ENCODE measurements around the gene KLHDC8A. TPM values are rescaled to one million over a fixed set of nuclear protein-coding genes. Genes with fewer than 3 reads are reported as not detected.

The KLHDC8A gene
- polyA plus RNA-seq, 4 donors = 0.22 to 1.7 (median 1.1) TPM

- no peak for FAIRE-seq
- WGBS, 3 donors = 52 to 64% (median 61%) methylated on average over 2 of the region's 2 CpGs
- no peak for DNase-seq
- Histone ChIP-seq H3K36me3 (ENCODE audit: control insufficient read depth in 3 of 3, insufficient read depth in 2 of 3, low read depth in 1 of 3, low read length in 3 of 3) (peaks cover 0 to 3% (median 0%) of the 10 kb centered on the region in 3 donors), H3K27me3 (ENCODE audit: control insufficient read depth in 3 of 3, insufficient read depth in 3 of 3, low read length in 3 of 3) (no peaks in the 10 kb centered on the region), H3K4me1 (ENCODE audit: control insufficient read depth in 3 of 3, insufficient read depth in 2 of 3, low read depth in 1 of 3, low read length in 2 of 3) (peaks cover 8 to 29% (median 9%) of the 10 kb centered on the region in 3 donors), H3K9me3 (ENCODE audit: control insufficient read depth in 2 of 2, insufficient read depth in 1 of 2, low read depth in 1 of 2, low read length in 1 of 2) (no peaks in the 10 kb centered on the region), H3K27ac (ENCODE audit: low read depth in 1 of 3, low read length in 2 of 3) (no peak overlapping the region), H3K4me3 (ENCODE audit: low read depth in 1 of 3, low read length in 3 of 3) (no peak overlapping the region)
Measured at GRCh38 chr1:205296154-205296553, 60.6 kb downstream of the KLHDC8A start.

GRCh38 chr1:205294934-205295333 lies 61.8 kb downstream of the KLHDC8A start:
- H3K9me3 ChIP-seq (ENCODE audit: control insufficient read depth in 2 of 2, insufficient read depth in 1 of 2, low read depth in 1 of 2, low read length in 1 of 2) = no peaks in the 10 kb centered on the region
- DNase-seq (no peak), FAIRE-seq (no peak)
- H3K4me1 ChIP-seq (ENCODE audit: control insufficient read depth in 3 of 3, insufficient read depth in 2 of 3, low read depth in 1 of 3, low read length in 2 of 3) = peaks cover 8 to 23% (median 9%) of the 10 kb centered on the region in 3 donors
- WGBS, 3 donors = 80 to 86% (median 81%) methylated on average over 5 of the region's 5 CpGs
- peak overlapping the region; percentile 70 to 77 (median 71) for H3K27ac ChIP-seq (ENCODE audit: low read depth in 1 of 3, low read length in 2 of 3)
- H3K4me3 ChIP-seq (ENCODE audit: low read depth in 1 of 3, low read length in 3 of 3) = no peak overlapping the region
- no peaks in the 10 kb centered on the region for H3K27me3 ChIP-seq (ENCODE audit: control insufficient read depth in 3 of 3, insufficient read depth in 3 of 3, low read length in 3 of 3)
- peaks cover 0 to under 1% (median 0%) of the 10 kb centered on the region in 3 donors for H3K36me3 ChIP-seq (ENCODE audit: control insufficient read depth in 3 of 3, insufficient read depth in 2 of 3, low read depth in 1 of 3, low read length in 3 of 3)

DNA sequence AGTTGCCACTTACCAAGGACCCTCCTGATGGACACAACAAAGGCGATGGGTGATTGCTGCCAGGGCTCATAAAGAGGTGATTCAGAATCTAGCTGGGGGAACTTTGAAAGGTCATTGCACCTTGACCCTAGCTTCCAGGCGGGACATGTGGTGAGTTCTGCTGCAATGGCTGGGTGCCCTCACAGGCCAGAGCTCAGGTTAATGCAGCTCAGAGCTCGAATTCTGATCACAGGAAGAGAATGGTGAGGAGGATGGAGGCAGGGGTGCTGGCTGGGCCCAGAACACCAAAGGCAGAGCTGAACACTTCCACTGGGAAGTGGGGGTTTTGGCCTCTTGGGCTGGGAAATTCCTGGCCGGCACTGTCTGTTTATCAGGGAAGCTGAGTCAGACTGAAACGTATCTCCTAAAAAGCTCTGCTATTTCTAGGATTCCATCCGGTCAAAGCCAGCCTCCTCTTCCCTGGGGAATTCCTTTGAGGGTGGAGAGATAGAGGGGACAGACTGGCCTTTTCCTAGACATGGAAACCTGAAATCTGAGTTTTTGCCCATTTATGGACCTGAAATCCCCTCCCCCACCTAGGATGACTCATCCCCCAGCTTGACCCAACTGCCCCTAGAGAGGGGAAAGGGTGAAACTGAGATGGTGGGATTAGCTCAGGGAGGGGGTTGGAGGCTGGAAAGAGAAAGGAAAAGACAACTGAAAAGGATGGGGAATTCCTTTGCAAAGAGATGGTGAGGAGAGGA lies 62.4 kb downstream of the KLHDC8A start:
- Histone ChIP-seq H3K27ac (ENCODE audit: low read depth in 1 of 3, low read length in 2 of 3) (peak overlapping the region; percentile 70 to 77 (median 71)), H3K4me1 (ENCODE audit: control insufficient read depth in 3 of 3, insufficient read depth in 2 of 3, low read depth in 1 of 3, low read length in 2 of 3) (peaks cover 8 to 23% (median 9%) of the 10 kb centered on the region in 3 donors), H3K4me3 (ENCODE audit: low read depth in 1 of 3, low read length in 3 of 3) (no peak overlapping the region), H3K36me3 (ENCODE audit: control insufficient read depth in 3 of 3, insufficient read depth in 2 of 3, low read depth in 1 of 3, low read length in 3 of 3) (no peaks in the 10 kb centered on the region), H3K27me3 (ENCODE audit: control insufficient read depth in 3 of 3, insufficient read depth in 3 of 3, low read length in 3 of 3) (no peaks in the 10 kb centered on the region), H3K9me3 (ENCODE audit: control insufficient read depth in 2 of 2, insufficient read depth in 1 of 2, low read depth in 1 of 2, low read length in 1 of 2) (no peaks in the 10 kb centered on the region)
- FAIRE-seq (no peak), DNase-seq (peak; percentile 77)
- 15 to 46% (median 39%) methylated on average over 6 of the region's 6 CpGs for WGBS, 3 donors

DNA sequence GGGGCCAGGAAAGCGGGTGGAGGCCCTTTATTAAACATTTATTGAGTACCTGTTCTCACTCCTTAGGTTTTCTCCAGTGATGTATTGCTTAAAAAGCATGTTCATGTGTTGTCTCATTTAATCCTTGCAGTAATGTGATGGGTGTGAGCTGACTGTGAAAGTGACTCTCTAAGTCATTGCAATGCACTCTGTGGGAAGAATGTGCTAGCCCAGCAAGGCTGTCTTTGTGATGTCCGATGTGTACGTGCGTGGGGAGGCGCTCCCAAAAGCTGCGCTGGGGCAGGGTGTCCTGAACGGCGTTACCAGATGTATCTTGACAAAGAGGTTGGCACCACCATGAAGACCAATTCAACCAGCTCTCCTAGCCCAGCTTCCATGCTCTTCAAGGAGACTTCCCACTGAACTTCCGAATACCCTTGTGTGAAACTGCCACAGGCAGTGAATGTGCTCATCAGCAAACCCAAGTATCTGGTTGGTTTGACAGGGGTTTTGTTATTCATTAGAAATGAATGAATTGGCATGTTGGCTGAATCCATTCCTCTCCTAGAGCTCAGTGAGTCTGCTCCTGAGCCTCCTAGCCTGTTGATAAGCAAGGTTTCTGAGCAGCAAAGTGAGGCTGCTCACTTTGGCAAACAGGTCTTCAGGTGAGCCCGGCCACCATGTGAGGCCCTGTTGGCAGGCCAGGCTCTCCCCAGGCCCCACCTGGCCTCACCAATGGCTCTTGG lies 63.2 kb downstream of the KLHDC8A start:
- no peaks in the 10 kb centered on the region for H3K9me3 ChIP-seq (ENCODE audit: control insufficient read depth in 2 of 2, insufficient read depth in 1 of 2, low read depth in 1 of 2, low read length in 1 of 2)
- peak overlapping the region; percentile 70 to 77 (median 71) for H3K27ac ChIP-seq (ENCODE audit: low read depth in 1 of 3, low read length in 2 of 3)
- FAIRE-seq = no peak
- peaks cover 8 to 23% (median 9%) of the 10 kb centered on the region in 3 donors for H3K4me1 ChIP-seq (ENCODE audit: control insufficient read depth in 3 of 3, insufficient read depth in 2 of 3, low read depth in 1 of 3, low read length in 2 of 3)
- no peaks in the 10 kb centered on the region for H3K27me3 ChIP-seq (ENCODE audit: control insufficient read depth in 3 of 3, insufficient read depth in 3 of 3, low read length in 3 of 3)
- no peak for DNase-seq
- WGBS, 3 donors = 90 to 98% (median 95%) methylated on average over 10 of the region's 10 CpGs
- no peak overlapping the region for H3K4me3 ChIP-seq (ENCODE audit: low read depth in 1 of 3, low read length in 3 of 3)
- H3K36me3 ChIP-seq (ENCODE audit: control insufficient read depth in 3 of 3, insufficient read depth in 2 of 3, low read depth in 1 of 3, low read length in 3 of 3) = no peaks in the 10 kb centered on the region

DNA sequence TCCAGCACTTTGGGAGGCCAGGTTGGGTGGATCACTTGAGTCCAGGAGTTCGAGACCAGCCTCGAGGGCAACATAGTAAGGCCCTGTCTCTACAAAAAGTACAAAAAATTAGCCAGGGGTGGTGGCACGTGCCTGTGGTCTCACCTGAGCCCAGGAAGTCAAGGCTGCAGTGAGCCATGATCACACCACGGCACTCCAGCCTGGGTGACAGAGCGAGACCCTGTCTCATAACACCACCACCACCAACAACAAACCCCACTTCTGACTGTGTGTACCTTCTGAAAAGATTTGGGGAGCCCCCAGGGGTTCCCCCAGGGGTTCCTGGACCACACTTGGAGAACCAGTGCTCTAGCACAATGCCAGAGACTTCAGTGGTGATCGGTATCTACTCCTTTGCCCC lies 65.1 kb downstream of the KLHDC8A start:
- DNase-seq (no peak), FAIRE-seq (no peak)
- H3K27ac ChIP-seq (ENCODE audit: low read depth in 1 of 3, low read length in 2 of 3) = no peak overlapping the region

DNA sequence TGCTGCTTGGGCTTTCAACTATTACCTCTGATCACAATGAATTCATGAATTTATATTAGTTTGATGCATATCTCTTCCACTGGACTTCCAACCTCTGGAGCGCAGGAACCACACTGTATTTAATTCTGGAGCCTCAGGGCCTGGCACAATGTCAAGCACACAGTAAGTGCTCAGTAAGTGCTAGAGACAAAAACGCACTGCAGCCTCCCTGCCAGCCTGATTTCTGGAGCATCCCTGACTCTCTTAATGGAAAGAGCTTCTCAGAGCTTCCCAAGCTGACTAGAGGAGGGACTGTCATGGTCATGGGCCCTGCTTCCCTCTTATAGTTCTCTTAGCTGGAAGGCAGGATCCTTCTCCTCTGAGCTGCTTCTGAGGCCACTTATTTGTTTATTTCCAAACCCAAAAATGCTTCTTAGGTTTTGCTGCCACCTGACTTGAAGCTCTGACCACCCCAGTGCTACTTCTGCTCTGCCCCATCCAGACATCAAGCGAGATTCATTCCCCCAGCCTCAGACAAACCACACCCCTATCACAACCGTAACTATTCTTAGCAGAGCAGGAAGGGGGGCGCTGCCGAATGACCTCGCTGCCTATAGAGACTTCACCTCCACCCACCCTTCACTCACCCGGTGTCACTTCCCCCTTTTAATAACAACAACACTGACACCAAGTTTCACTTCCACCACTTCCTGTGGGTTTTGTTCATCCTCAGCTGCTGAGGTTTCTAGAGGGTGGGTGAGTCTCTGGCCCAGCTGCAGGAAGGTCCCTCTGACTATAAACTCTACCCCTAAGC lies 68.8 kb downstream of the KLHDC8A start:
- H3K27me3 ChIP-seq (ENCODE audit: control insufficient read depth in 3 of 3, insufficient read depth in 3 of 3, low read length in 3 of 3) = no peaks in the 10 kb centered on the region
- H3K27ac ChIP-seq (ENCODE audit: low read depth in 1 of 3, low read length in 2 of 3) = peak overlapping the region in 2 of 3 donors; percentile 36 to 51
- 47 to 64% (median 58%) methylated on average over 8 of the region's 8 CpGs for WGBS, 3 donors
- no peak overlapping the region for H3K4me3 ChIP-seq (ENCODE audit: low read depth in 1 of 3, low read length in 3 of 3)
- H3K4me1 ChIP-seq (ENCODE audit: control insufficient read depth in 3 of 3, insufficient read depth in 2 of 3, low read depth in 1 of 3, low read length in 2 of 3) = peaks cover 1 to 13% (median 10%) of the 10 kb centered on the region in 3 donors
- peak in 1 of 2 donors; percentile 68 for DNase-seq
- no peaks in the 10 kb centered on the region for H3K9me3 ChIP-seq (ENCODE audit: control insufficient read depth in 2 of 2, insufficient read depth in 1 of 2, low read depth in 1 of 2, low read length in 1 of 2)
- H3K36me3 ChIP-seq (ENCODE audit: control insufficient read depth in 3 of 3, insufficient read depth in 2 of 3, low read depth in 1 of 3, low read length in 3 of 3) = no peaks in the 10 kb centered on the region
- FAIRE-seq = no peak

More for the DNA sequence above, 65.1 kb downstream of the KLHDC8A start:
- Histone ChIP-seq H3K36me3 (ENCODE audit: control insufficient read depth in 3 of 3, insufficient read depth in 2 of 3, low read depth in 1 of 3, low read length in 3 of 3) (no peaks in the 10 kb centered on the region), H3K27me3 (ENCODE audit: control insufficient read depth in 3 of 3, insufficient read depth in 3 of 3, low read length in 3 of 3) (no peaks in the 10 kb centered on the region), H3K4me3 (ENCODE audit: low read depth in 1 of 3, low read length in 3 of 3) (no peak overlapping the region), H3K4me1 (ENCODE audit: control insufficient read depth in 3 of 3, insufficient read depth in 2 of 3, low read depth in 1 of 3, low read length in 2 of 3) (peaks cover 8 to 23% (median 9%) of the 10 kb centered on the region in 3 donors), H3K9me3 (ENCODE audit: control insufficient read depth in 2 of 2, insufficient read depth in 1 of 2, low read depth in 1 of 2, low read length in 1 of 2) (no peaks in the 10 kb centered on the region)
- 87 to 96% (median 92%) methylated on average over 6 of the region's 6 CpGs for WGBS, 3 donors

- 93 to 99% (median 95%) methylated on average over 3 of the region's 3 CpGs for WGBS, 3 donors
- Histone ChIP-seq H3K27me3 (ENCODE audit: control insufficient read depth in 3 of 3, insufficient read depth in 3 of 3, low read length in 3 of 3) (no peaks in the 10 kb centered on the region), H3K36me3 (ENCODE audit: control insufficient read depth in 3 of 3, insufficient read depth in 2 of 3, low read depth in 1 of 3, low read length in 3 of 3) (no peaks in the 10 kb centered on the region), H3K9me3 (ENCODE audit: control insufficient read depth in 2 of 2, insufficient read depth in 1 of 2, low read depth in 1 of 2, low read length in 1 of 2) (no peaks in the 10 kb centered on the region), H3K4me1 (ENCODE audit: control insufficient read depth in 3 of 3, insufficient read depth in 2 of 3, low read depth in 1 of 3, low read length in 2 of 3) (peaks cover 1 to 13% (median 10%) of the 10 kb centered on the region in 3 donors), H3K27ac (ENCODE audit: low read depth in 1 of 3, low read length in 2 of 3) (peak overlapping the region in 1 of 3 donors; percentile 51), H3K4me3 (ENCODE audit: low read depth in 1 of 3, low read length in 3 of 3) (no peak overlapping the region)
- DNase-seq (no peak), FAIRE-seq (no peak)
Measured at GRCh38 chr1:205287076-205287475, 69.6 kb downstream of the KLHDC8A start.

DNA sequence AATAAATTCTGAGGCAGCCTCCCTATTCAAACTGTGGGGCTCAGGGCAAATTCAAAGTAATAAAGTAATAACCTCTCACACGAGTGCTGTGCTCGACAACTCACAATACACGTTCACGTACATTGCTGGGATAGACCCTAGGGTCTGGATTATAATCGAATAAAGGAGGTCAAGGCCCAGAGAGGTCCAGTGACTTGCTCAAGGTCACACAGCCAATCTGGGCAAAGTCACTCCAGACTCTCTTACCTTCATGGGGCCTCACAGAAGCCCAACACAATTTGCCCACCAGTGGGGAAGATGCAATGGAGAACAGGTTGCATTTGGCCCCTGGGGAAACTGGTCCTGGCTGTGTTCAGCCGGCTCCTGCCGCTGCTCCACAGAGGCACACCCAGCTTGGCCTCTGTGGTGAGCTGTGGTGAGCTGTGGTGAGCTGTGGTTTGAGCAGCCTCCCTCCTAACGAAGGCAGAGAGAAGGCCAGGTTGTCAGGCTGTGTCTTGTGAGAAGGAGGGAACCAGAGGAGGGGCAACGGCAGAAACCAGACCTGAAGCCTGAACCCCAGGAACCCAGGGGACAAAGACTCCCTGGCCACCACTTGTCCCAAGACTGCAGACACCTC lies 70.3 kb downstream of the KLHDC8A start:
- no peak for FAIRE-seq
- H3K27me3 ChIP-seq (ENCODE audit: control insufficient read depth in 3 of 3, insufficient read depth in 3 of 3, low read length in 3 of 3) = no peaks in the 10 kb centered on the region
- peaks cover 1 to 13% (median 10%) of the 10 kb centered on the region in 3 donors for H3K4me1 ChIP-seq (ENCODE audit: control insufficient read depth in 3 of 3, insufficient read depth in 2 of 3, low read depth in 1 of 3, low read length in 2 of 3)
- H3K4me3 ChIP-seq (ENCODE audit: low read depth in 1 of 3, low read length in 3 of 3) = no peak overlapping the region
- H3K27ac ChIP-seq (ENCODE audit: low read depth in 1 of 3, low read length in 2 of 3) = peak overlapping the region in 2 of 3 donors; percentile 30 to 40
- H3K36me3 ChIP-seq (ENCODE audit: control insufficient read depth in 3 of 3, insufficient read depth in 2 of 3, low read depth in 1 of 3, low read length in 3 of 3) = no peaks in the 10 kb centered on the region
- DNase-seq = no peak
- WGBS, 3 donors = 69 to 79% (median 78%) methylated on average over 9 of the region's 9 CpGs
- no peaks in the 10 kb centered on the region for H3K9me3 ChIP-seq (ENCODE audit: control insufficient read depth in 2 of 2, insufficient read depth in 1 of 2, low read depth in 1 of 2, low read length in 1 of 2)
